ENCODE results near the gene RET.

- TF ChIP-seq EZH2 (IDR thresholded peaks at IDR 0.05) = no peak
- TF ChIP-seq POLR2AphosphoS5 (IDR thresholded peaks at IDR 0.05; ENCODE audit: borderline replicate concordance, low read depth, low read length) = no peak
Measured at GRCh38 chr10:43059336-43059720, 17.5 kb upstream of the RET start.
